Activated T-cell treated with anti-CD3 and anti-CD28 coated beads, Interleukin-2, amount 50 U/mL, for 24 hours (primary cell): ENCODE results near the gene SEC23IP.

Experiments used
- DNase-seq: peaks from one replicate; pipeline ENCODE4 v3.0.0-alpha.2; 2020
- H3K27ac Mint-ChIP-seq: 2 replicates; pipeline ENCODE4 v1.8.0; 2020; ENCODE audit warnings: mild to moderate bottlenecking, mixed read lengths
- H3K27me3 Mint-ChIP-seq: 2 replicates; pipeline ENCODE4 v1.8.0; 2020; ENCODE audit warnings: mixed read lengths
- H3K36me3 Mint-ChIP-seq: 2 replicates; pipeline ENCODE4 v1.8.0; 2020; ENCODE audit warnings: low read depth, mixed read lengths
- H3K4me1 Mint-ChIP-seq: 2 replicates; pipeline ENCODE4 v1.8.0; 2020; ENCODE audit warnings: low read depth, mixed read lengths
- H3K4me3 Mint-ChIP-seq: 2 replicates; pipeline ENCODE4 v1.8.0; 2020; ENCODE audit warnings: mild to moderate bottlenecking, moderate library complexity, mixed read lengths
- H3K9me3 Mint-ChIP-seq: 2 replicates; pipeline ENCODE4 v1.8.0; 2020; ENCODE audit warnings: mixed read lengths

Gene SEC23IP

GRCh38 chr10:119892188-119893065, at the start of gene SEC23IP:
Gene SEC23IP (plus strand): TSS chr10:119892730. CDS start chr10:119892783, 53 bp downstream.
- DNase-seq: peak; percentile 93
- Mint-ChIP-seq H3K27me3 (no peaks in the 10 kb centered on the region), H3K4me1 (peaks cover 46% of the 10 kb centered on the region), H3K36me3 (peaks cover 48% of the 10 kb centered on the region), H3K27ac (peak within 1 kb of the TSS; percentile 95), H3K9me3 (peaks cover 5% of the 10 kb centered on the region), H3K4me3 (peak within 1 kb of the TSS; percentile 91)

DNA sequence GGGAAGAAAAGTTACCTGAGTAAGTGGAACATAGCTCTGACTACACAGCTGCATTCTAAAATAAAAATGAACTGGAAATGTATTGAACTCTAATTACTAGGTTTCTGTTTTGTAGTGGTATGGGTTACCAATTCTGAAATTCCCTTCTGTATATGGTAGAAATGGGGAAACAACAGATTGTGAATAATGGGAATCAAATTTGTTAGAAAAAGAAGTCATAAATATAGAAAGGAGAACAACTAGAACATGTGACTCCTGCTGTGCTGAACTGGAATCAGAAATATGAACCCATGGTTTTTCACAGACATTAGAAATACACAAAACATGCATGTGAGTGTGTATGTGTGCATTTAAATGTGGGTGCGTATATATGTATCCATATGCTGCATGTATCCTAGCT, 46.9 kb upstream of the SEC23IP start:
- Mint-ChIP-seq H3K36me3 (peaks cover 99% of the 10 kb centered on the region), H3K27ac (no peak overlapping the region), H3K27me3 (no peaks in the 10 kb centered on the region), H3K4me3 (no peak overlapping the region), H3K9me3 (no peaks in the 10 kb centered on the region), H3K4me1 (peaks cover 6% of the 10 kb centered on the region)
- no peak for DNase-seq

DNA sequence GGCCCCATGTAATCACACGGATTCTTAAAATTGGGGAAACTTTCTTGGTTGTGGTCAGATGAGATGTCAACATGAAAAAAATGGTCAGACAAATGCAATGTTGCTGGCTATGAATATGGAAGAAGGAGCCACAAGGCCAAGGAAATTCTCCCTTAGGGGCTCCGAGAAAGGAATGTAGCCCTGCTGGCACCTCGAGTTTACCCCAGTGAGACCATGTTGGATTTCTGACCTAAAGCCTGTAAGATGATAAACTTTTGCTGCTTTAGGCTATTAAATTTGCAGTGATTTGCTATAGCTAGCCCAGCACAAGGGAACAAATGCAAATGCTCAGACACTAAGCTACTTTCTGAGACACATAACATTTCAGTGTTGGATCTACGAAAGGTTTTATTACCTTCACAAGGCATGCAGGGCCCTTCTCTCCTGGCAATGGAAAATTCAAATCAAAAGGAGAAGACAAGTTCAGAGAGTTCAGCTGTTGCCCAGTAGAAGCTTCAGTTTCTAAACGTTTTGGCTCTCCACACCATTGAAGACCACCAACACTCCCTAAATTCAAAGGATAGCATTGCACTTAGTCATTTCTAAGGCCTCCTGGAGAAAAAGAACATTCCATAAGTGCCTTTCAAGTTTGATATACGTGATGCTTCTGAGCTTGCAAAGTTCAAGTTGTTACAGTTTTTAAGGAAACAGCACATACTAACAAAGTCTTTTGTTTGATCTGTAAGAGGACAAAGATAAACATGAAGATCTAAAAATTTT, 43.3 kb upstream of the SEC23IP start:
- peaks cover 93% of the 10 kb centered on the region for H3K36me3 Mint-ChIP-seq
- no peak for DNase-seq
- peaks cover 1% of the 10 kb centered on the region for H3K4me1 Mint-ChIP-seq
- no peaks in the 10 kb centered on the region for H3K27me3 Mint-ChIP-seq
- no peaks in the 10 kb centered on the region for H3K9me3 Mint-ChIP-seq
- H3K4me3 Mint-ChIP-seq: no peak overlapping the region
- H3K27ac Mint-ChIP-seq: peak overlapping the region; percentile 39

GRCh38 chr10:119849944-119850343, 42.6 kb upstream of the SEC23IP start:
- Mint-ChIP-seq H3K27ac (peak overlapping the region; percentile 27), H3K4me1 (peaks cover 1% of the 10 kb centered on the region), H3K4me3 (no peak overlapping the region), H3K36me3 (peaks cover 87% of the 10 kb centered on the region), H3K27me3 (no peaks in the 10 kb centered on the region), H3K9me3 (no peaks in the 10 kb centered on the region)
- no peak for DNase-seq

DNA sequence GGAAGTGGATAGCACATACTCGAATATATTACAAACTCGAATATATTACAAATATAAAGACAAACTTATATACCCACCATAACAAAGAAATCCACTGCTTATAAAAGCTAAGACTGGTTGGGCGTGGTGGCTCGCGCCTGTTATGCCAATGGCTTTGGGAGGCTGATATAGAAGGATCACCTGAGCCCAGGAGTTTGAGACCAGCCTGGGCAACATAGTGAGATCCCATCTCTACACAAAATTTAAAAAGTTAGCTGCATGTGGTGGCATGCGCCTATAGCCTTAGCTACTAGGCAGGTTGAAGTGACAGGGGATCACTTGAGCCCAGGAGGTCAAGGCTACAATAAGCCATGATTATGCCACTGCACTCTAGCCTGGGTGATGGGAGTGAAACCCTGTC, 40.3 kb upstream of the SEC23IP start:
- H3K4me1 Mint-ChIP-seq: no peaks in the 10 kb centered on the region

GRCh38 chr10:119852822-119853221, 39.7 kb upstream of the SEC23IP start:
- Mint-ChIP-seq H3K36me3 (peaks cover 87% of the 10 kb centered on the region), H3K27me3 (no peaks in the 10 kb centered on the region), H3K4me3 (no peak overlapping the region), H3K27ac (peak overlapping the region; percentile 55), H3K4me1 (no peaks in the 10 kb centered on the region), H3K9me3 (no peaks in the 10 kb centered on the region)
- no peak for DNase-seq

More for the DNA sequence above, 40.3 kb upstream of the SEC23IP start:
- no peak overlapping the region for H3K4me3 Mint-ChIP-seq
- H3K27me3 Mint-ChIP-seq: no peaks in the 10 kb centered on the region
- H3K9me3 Mint-ChIP-seq: no peaks in the 10 kb centered on the region
- no peak overlapping the region for H3K27ac Mint-ChIP-seq
- H3K36me3 Mint-ChIP-seq: peaks cover 87% of the 10 kb centered on the region
- DNase-seq: no peak

DNA sequence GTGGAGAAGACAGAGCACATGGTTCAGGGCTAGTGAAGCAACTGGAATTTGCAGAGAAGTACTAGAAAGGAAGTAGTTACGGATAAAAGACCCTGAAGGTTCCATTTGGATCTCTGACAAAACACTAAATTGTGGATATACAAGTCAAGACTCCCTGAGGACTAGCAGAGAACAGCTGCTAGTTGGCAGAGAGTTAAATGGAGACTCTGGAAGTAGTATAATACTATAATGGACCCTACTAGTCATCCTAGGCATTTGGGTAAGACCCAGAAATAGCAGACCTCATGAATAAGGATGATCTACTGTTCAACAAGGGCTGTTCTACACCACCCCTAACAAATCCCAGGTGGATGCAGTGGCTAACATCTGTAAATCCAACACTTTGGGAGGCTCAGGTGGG, 39.0 kb upstream of the SEC23IP start:
- no peak for DNase-seq
- no peaks in the 10 kb centered on the region for H3K4me1 Mint-ChIP-seq
- H3K9me3 Mint-ChIP-seq: no peaks in the 10 kb centered on the region
- no peaks in the 10 kb centered on the region for H3K27me3 Mint-ChIP-seq
- no peak overlapping the region for H3K27ac Mint-ChIP-seq
- peaks cover 87% of the 10 kb centered on the region for H3K36me3 Mint-ChIP-seq
- H3K4me3 Mint-ChIP-seq: no peak overlapping the region

DNA sequence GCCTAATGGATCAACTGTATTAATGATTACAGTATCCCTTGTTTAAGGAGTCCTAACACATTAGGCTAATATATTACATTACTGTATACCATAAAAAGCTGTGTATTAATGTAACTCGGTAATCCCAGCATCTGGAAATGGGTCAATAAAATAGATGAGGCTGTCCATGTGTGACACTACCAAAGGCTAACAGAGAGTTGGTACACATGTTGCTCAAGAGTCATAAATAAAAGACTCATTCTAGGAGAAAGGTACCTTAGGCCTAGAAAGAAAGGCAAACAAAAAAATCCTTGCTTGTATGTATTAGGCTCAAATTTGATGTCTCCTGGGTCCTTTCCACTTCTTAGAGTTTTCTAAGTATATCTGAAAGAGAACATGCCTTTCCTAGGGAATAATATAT, 34.5 kb upstream of the SEC23IP start:
- no peak overlapping the region for H3K27ac Mint-ChIP-seq
- DNase-seq: no peak
- no peaks in the 10 kb centered on the region for H3K27me3 Mint-ChIP-seq
- no peak overlapping the region for H3K4me3 Mint-ChIP-seq
- no peaks in the 10 kb centered on the region for H3K9me3 Mint-ChIP-seq
- H3K4me1 Mint-ChIP-seq: peaks cover 39% of the 10 kb centered on the region
- peaks cover 66% of the 10 kb centered on the region for H3K36me3 Mint-ChIP-seq

GRCh38 chr10:119859420-119860258, 32.9 kb upstream of the SEC23IP start:
- Mint-ChIP-seq H3K4me1 (peaks cover 49% of the 10 kb centered on the region), H3K27ac (peak overlapping the region; percentile 66), H3K27me3 (no peaks in the 10 kb centered on the region), H3K9me3 (no peaks in the 10 kb centered on the region), H3K36me3 (peaks cover 65% of the 10 kb centered on the region), H3K4me3 (no peak overlapping the region)
- no peak for DNase-seq

- peaks cover 61% of the 10 kb centered on the region for H3K4me1 Mint-ChIP-seq
- no peaks in the 10 kb centered on the region for H3K27me3 Mint-ChIP-seq
- H3K9me3 Mint-ChIP-seq: no peaks in the 10 kb centered on the region
- peak overlapping the region; percentile 57 for H3K27ac Mint-ChIP-seq
- no peak for DNase-seq
- H3K36me3 Mint-ChIP-seq: peaks cover 66% of the 10 kb centered on the region
- H3K4me3 Mint-ChIP-seq: no peak overlapping the region
These were observed 31.5 kb upstream of the SEC23IP start for GRCh38 chr10:119860866-119861607.

- Mint-ChIP-seq H3K27me3 (no peaks in the 10 kb centered on the region), H3K4me1 (peaks cover 66% of the 10 kb centered on the region), H3K27ac (peak overlapping the region; percentile 30), H3K36me3 (peaks cover 63% of the 10 kb centered on the region), H3K4me3 (no peak overlapping the region), H3K9me3 (no peaks in the 10 kb centered on the region)
- no peak for DNase-seq
These were observed 30.0 kb upstream of the SEC23IP start for GRCh38 chr10:119862524-119862923.

DNA sequence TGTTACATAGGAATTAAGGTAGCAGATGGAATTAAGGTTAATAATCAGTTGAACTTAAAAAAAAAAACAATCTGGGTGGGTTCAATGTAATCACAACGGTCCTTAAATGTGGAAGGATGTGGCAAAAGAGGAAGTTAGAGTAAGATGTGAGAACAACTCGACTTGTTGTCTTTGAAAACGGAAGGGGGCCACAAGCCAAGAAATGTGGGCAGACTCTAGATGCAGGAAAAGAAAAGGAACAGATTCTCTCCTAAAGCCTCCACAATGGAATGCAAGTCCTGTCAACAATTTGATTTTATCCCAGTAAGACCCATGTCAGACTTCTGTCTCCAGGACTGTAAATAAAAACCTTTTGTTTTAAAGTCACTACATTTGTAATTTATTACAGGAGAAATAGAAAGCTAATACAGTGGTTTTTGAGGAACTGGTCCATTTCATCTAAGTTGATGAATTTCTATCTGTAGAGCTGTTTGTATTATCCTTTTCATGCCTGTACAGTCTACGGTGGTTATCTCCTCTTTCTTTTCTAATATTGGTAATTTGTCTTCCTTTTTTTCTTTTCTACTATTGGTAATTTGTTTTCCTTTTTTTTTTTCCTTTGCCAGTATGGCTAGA, 28.5 kb upstream of the SEC23IP start:
- Mint-ChIP-seq H3K9me3 (no peaks in the 10 kb centered on the region), H3K4me3 (no peak overlapping the region), H3K36me3 (peaks cover 59% of the 10 kb centered on the region), H3K27ac (peak overlapping the region; percentile 16), H3K27me3 (no peaks in the 10 kb centered on the region), H3K4me1 (peaks cover 72% of the 10 kb centered on the region)
- no peak for DNase-seq

DNA sequence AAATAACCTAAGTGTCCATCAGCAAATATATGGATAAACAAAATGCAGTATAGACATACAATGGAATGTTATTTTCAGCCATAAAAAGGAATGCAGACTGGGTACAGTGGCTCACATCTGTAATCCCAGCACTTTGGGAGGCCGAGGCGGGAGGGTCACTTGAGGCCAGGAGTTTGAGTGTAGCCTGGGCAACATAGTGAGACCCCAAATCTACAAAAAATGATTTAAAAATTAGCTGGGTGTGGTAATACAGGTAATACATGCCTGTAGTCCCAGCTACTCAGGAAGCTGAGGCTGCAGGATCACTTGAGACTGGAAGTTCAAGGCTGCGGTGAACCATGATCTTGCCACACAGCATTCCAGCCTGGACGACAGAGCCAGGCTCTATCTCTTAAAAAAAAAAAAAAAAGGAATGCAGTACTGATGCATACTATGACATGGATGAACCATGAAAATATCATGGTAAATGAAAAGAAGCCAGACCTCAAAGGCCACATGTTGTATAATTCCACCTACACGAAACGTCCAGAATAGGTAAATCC, 26.8 kb upstream of the SEC23IP start:
- H3K4me1 Mint-ChIP-seq: peaks cover 70% of the 10 kb centered on the region
- no peak for DNase-seq
- H3K4me3 Mint-ChIP-seq: no peak overlapping the region
- H3K9me3 Mint-ChIP-seq: no peaks in the 10 kb centered on the region
- peaks cover 67% of the 10 kb centered on the region for H3K36me3 Mint-ChIP-seq
- H3K27ac Mint-ChIP-seq: no peak overlapping the region
- H3K27me3 Mint-ChIP-seq: no peaks in the 10 kb centered on the region
